ENCODE results near the gene WWC2.

The WWC2 gene

GRCh38 chr4:183342541-183343533, 243.8 kb downstream of the WWC2 start:
- DNase-seq: no peak

GRCh38 chr4:183343730-183344129, 244.7 kb downstream of the WWC2 start:
- no peak for DNase-seq

- DNase-seq: no peak
These were observed 245.6 kb downstream of the WWC2 start for GRCh38 chr4:183344523-183345255.

DNA sequence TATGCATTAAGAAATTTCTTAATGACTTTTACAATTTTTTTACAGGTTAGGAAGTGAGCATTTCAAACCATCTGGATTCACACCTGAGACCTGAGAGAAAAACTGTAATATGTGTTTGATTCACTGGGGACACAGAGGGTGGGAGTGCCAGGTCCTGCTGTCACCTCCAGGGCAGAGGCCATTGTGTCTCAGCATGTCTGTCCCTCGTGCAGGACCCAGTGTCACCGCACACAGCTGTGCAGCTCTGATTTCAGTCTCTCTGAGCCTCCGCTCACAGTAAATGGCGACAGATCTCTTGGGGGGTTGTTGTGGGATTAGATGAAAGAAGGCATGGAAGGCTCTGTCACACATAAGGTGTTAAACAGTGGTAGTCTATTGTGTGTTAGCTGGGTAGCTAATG, 246.2 kb downstream of the WWC2 start:
- no peak for DNase-seq

DNA sequence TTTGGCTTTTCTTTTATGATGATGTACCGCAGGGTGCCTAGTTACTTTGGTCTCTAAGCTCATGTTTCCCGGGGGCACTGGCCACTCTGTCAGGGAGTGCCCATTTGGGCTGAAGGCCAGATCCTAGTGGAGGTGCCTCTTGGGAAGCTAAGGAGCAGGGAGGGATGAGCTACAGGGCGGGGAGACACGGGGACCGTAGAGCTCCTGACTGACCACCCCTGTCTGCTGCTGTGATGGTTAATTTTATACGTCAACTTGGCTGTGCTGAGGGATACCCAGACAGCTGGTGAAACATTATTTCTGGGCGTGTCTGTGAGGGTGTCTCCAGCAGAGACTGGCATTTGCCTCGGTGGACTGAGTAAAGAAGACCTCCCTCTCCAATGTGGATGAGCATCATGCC, 248.1 kb downstream of the WWC2 start:
- DNase-seq: no peak

GRCh38 chr4:183347566-183347965, 248.5 kb downstream of the WWC2 start:
- DNase-seq: no peak

GRCh38 chr4:183348136-183348535, 249.1 kb downstream of the WWC2 start:
- DNase-seq: no peak

- DNase-seq: no peak
These were observed 249.9 kb downstream of the WWC2 start for GRCh38 chr4:183348706-183349659.

DNA sequence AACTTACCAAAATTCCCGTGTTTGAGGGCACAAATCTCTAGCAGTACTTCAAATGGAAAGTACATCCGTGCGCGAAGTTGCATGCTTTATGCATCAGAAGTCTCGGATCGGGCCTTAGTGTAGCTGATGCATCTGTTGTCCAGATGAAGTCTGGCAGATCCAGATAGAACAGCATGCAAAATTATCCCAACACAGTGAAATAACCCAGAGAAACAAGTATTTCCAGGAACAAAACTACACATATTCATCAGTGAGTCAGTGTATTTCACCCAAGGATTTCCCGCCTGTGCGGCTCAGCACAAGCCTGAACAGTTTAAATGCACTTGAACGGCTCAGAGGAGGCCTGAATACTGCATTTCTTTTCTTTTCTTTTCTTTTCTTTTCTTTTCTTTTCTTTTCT, 250.6 kb downstream of the WWC2 start:
- no peak for DNase-seq

DNA sequence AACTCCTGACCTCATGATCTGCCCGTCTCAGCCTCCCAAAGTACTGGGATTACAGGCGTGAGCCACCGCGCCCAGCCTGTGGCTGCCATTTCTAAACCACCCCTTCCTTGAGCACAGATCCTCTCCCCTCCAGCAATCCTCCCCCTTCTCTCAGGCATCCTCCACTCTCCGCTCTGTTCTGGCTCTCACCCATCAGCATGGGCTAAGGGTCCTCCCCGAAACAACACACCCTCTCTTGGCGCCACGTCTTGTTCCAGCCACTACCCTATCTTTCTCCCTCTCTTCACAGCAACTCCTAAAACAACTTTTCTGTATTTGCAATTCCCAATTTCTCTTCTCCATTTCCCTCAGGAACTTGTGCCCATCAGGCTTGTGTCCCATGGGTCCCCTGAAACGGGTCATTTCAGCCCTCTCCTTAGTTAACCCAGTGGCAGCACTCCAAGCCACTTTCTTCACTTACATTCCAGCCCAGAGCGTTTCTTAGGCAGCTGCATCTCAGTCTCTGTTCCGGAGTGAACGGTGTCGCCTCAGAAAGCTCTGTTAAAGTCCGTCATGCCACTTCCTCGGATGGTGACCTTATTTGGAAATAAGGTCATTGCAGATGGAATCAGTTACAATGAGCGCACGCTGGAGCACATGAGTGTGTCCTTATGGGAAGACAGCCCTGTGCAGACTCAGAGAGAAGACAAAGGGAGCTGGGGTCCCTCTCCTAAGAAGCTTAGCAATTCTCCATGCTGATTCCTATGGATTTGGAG, 251.4 kb downstream of the WWC2 start:
- DNase-seq: no peak

GRCh38 chr4:183352546-183352945, 253.5 kb downstream of the WWC2 start:
- no peak for DNase-seq

GRCh38 chr4:183353557-183353956, 254.5 kb downstream of the WWC2 start:
- no peak for DNase-seq

DNA sequence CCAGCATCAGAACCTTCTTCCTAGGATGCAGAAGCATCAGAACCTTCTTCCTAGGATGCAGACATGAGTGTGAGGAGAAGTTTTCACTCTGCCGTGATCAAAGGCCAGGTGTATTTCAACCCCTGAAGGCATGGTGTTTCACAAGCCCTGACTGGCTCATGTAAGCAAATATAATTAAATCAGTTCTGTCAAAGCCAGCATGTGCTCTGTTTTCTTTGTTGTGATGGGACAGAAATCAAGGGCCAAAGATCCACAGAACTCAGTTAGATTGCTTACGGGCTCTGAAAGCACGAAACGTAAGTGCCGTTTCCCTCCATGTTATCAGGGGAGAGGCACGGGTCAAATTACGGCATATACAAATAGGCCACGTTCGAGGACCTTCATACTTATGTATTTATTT, 255.2 kb downstream of the WWC2 start:
- DNase-seq: no peak

GRCh38 chr4:183355405-183355804, 256.3 kb downstream of the WWC2 start:
- DNase-seq: no peak

GRCh38 chr4:183356173-183356830, 257.2 kb downstream of the WWC2 start:
- DNase-seq: no peak

DNA sequence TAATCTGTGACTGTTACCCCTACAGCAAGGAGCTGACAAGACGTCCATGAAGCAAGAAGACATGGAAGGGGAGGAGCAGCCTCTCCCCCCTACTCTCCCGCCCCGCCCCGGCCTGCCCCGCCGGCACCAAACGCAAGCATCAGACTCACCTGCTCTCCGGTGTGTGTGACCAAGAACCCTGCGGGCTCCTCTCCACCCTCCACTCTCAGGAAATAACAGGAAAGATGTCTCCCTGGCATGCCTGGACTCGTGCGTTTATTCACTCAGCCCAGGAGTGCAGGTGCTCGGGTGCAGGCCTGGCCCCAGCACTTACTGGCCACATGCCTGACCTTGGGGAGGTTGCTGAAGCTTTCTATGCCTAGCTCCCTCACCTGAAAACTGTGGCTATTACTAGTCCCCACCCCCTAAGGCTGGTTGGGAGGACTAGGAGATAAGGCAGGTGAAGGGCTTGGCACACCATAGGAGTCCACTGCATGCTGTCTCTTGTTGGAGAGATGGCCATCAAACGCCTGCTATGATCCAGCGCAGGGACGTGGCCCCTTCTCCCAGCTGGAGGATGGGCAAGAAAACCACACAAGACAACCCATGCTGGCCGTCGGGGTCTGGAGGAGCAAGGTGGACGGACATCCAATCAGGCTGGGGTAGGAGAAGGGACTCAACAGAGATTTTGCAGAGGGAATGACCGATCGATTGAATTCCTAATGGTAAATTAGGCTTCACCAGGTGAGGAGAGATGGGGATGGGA, 258.0 kb downstream of the WWC2 start:
- no peak for DNase-seq

GRCh38 chr4:183358215-183358755, 259.2 kb downstream of the WWC2 start:
- no peak for DNase-seq

- DNase-seq: no peak
These were observed 261.3 kb downstream of the WWC2 start for GRCh38 chr4:183360161-183360919.

DNA sequence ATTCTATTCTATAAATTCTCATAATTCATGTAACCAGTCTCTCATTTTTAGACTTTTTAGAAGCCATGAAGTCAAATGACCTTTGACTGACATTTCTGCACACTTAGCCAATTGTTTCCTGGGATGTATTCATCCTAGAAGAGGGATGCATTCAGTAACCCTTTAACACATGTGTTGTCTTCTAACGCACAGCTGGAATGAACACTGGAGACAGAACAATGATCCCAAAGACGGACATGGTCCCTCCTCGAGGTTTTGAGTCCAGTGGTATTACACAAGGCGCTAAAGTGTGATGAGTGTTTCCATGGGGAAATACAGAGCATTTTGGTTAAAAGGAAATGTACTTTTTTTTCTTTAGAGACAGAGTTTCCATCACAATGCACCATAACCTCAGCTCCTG, 263.0 kb downstream of the WWC2 start:
- DNase-seq: no peak

Measured in NCI-H2081 treated with DMSO at 0.1 percent for 48 hours (cell line).